CD8-positive, alpha-beta memory T cell (primary cell): ENCODE measurements around the gene VPS26A. TPM values are rescaled to one million over a fixed set of nuclear protein-coding genes. Genes with fewer than 3 reads are reported as not detected.

Experiments used
- CTCF ChIA-PET: fragments of 350-600 bp; sonication (Branson Sonifier 250); formaldehyde crosslinking; loops from one replicate; lab custom pipeline; 2021; ENCODE audit warnings: antibody characterized with exemption; lab: Charles Lee
- POLR2A ChIA-PET: fragments of 350-600 bp; sonication (Branson Sonifier 250); formaldehyde crosslinking; loops from one replicate; lab custom pipeline; 2021; ENCODE audit warnings: antibody characterized with exemption; lab: Charles Lee
- DNase-seq, 5 donors: peaks; one replicate each; pipeline versions ENCODE4 v3.0.0 to v3.0.0-alpha.2; 2020 to 2022; ENCODE audit warnings: mixed read lengths in 1 of 5
- H3K27ac ChIP-seq: one replicate; pipeline ENCODE4 v1.7.0; 2013; ENCODE audit warnings: low read depth, mild to moderate bottlenecking, low read length, moderate library complexity
- H3K27me3 ChIP-seq: 2 replicates; pipeline ENCODE4 v1.7.0; 2013; ENCODE audit warnings: low read length, mild to moderate bottlenecking; ENCODE audit not compliant: insufficient read depth, poor library complexity, severe bottlenecking
- H3K36me3 ChIP-seq: 2 replicates; pipeline ENCODE4 v1.7.0; 2013; ENCODE audit warnings: mild to moderate bottlenecking, low read length, moderate library complexity; ENCODE audit not compliant: insufficient read depth
- H3K4me1 ChIP-seq: 2 replicates; pipeline ENCODE4 v1.7.0; 2013; ENCODE audit warnings: mild to moderate bottlenecking, low read length, moderate library complexity; ENCODE audit not compliant: insufficient read depth
- H3K4me3 ChIP-seq: 2 replicates; pipeline ENCODE4 v1.7.0; 2013; ENCODE audit warnings: mild to moderate bottlenecking, low read length
- H3K9me3 ChIP-seq: 2 replicates; pipeline ENCODE4 v1.7.0; 2013; ENCODE audit warnings: mild to moderate bottlenecking, low read length
- H3K27ac Mint-ChIP-seq, 8 donors: one replicate each; pipeline ENCODE4 v1.8.0; 2020 to 2021; ENCODE audit warnings: mixed read lengths in 8 of 8, mild to moderate bottlenecking in 6 of 8, inconsistent platforms in 3 of 8, moderate library complexity in 3 of 8
- H3K27me3 Mint-ChIP-seq, 2 donors: one replicate each; pipeline ENCODE4 v1.8.0; 2020 to 2021; ENCODE audit warnings: mixed read lengths in 2 of 2, mild to moderate bottlenecking in 1 of 2, moderate library complexity in 1 of 2
- H3K36me3 Mint-ChIP-seq, 3 donors: one replicate each; pipeline ENCODE4 v1.8.0; 2020 to 2021; ENCODE audit warnings: mixed read lengths in 3 of 3, inconsistent platforms in 1 of 3, mild to moderate bottlenecking in 1 of 3
- H3K4me1 Mint-ChIP-seq, 3 donors: one replicate each; pipeline ENCODE4 v1.8.0; 2020 to 2021; ENCODE audit warnings: mixed read lengths in 3 of 3, inconsistent platforms in 1 of 3, mild to moderate bottlenecking in 1 of 3
- H3K4me3 Mint-ChIP-seq, 7 donors: one replicate each; pipeline ENCODE4 v1.8.0; 2020 to 2021; ENCODE audit warnings: mixed read lengths in 7 of 7, mild to moderate bottlenecking in 6 of 7, moderate library complexity in 4 of 7, inconsistent platforms in 2 of 7
- H3K9me3 Mint-ChIP-seq, 5 donors: one replicate each; pipeline ENCODE4 v1.8.0; 2020 to 2022; ENCODE audit warnings: mixed read lengths in 5 of 5, mild to moderate bottlenecking in 3 of 5, moderate library complexity in 2 of 5, inconsistent platforms in 1 of 5
- polyA plus RNA-seq: library from polyadenylated mRNA; unstranded; fragments of 300-500 nt; fragmentation: Illumina TruSeq; gene quantifications from one replicate; pipeline ENCODE4 v1.2.3, GENCODE V29; 2021
- total RNA-seq, 2 experiments: library from RNA; stranded (reverse); gene quantifications; one replicate each; pipeline ENCODE4 v1.2.3, GENCODE V29; 2021

VPS26A gene
- total and polyA plus RNA-seq, 3 experiments from 2014 or later = 38.6 to 46.7 (median 44.8) TPM

DNA sequence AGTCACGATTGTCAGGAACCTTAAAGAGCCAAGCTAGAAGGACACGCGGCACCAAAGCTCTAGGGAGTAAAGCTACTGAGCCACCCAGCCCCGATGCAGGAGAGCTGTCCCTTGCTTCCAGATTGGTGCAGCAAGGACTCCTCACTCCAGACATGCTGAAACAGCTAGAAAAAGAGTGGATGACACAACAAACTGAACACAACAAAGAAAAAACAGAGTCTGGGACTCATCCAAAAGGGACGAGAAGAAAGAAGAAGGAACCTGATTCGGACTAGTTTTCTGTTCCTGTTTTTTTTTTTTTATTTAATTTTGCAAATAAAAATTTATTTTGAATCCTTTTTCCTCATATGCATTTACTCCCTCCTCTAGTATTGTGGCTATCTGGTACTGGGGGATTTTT is 84.8 kb downstream of the VPS26A start:
- no peak for DNase-seq
- H3K4me3 ChIP-seq = no peak overlapping the region
- H3K27me3 ChIP-seq = no peaks in the 10 kb centered on the region
- Mint-ChIP-seq H3K4me3 (no peak overlapping the region), H3K27ac (peak overlapping the region in 4 of 8 donors; percentile 27 to 62 (median 46)), H3K36me3 (peaks cover 26 to 49% (median 30%) of the 10 kb centered on the region in 3 donors), H3K27me3 (no peaks in the 10 kb centered on the region), H3K4me1 (peaks cover 24 to 27% (median 27%) of the 10 kb centered on the region in 3 donors), H3K9me3 (no peaks in the 10 kb centered on the region)
- H3K9me3 ChIP-seq = no peaks in the 10 kb centered on the region
- ChIA-PET CTCF (no interaction called here), POLR2A (no interaction called here)
- peaks cover 24% of the 10 kb centered on the region for H3K36me3 ChIP-seq
- H3K27ac ChIP-seq = no peak overlapping the region
- peaks cover 12% of the 10 kb centered on the region for H3K4me1 ChIP-seq

DNA sequence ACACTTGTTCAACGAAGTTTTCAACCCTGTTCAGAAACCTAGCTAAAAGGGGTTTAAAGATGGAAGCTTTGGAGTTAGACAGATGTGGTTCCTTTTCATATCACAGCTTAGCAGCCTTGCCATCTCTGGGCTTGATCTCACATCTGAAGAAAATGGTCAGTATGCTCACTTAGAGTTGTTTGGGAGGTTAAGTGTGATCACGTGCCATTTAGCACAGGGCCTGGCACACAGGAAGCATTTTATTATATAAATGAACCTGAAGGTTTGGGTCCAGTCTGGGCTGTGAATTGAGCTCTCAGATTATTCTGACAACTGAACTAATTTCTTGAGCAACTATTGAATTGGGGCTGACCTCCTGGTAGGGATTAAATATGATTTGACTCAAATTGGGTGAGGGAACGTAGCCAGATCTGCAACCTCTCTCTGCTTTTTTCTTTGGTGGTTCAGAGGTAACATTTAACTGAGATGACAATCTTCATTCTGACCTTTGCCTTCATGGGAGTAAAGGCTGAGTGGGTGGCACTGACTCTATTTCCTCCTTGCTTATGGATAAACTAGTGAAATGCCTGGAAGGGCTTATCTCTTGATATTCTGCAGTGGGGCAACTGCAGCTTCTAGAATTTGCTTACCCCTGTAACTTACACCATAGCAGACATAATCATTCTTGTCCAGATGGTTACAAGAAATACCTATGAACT is 86.0 kb downstream of the VPS26A start:
- peaks cover 0 to 6% (median 0%) of the 10 kb centered on the region in 5 donors for H3K9me3 Mint-ChIP-seq
- no peak overlapping the region for H3K4me3 ChIP-seq
- H3K4me3 Mint-ChIP-seq = no peak overlapping the region
- H3K27ac Mint-ChIP-seq = peak overlapping the region in 3 of 8 donors; percentile 17 to 38 (median 22)
- ChIA-PET CTCF (no interaction called here), POLR2A (interaction anchor here (0.6 kb wide), 1 partner anchor 24 kb away, joined by 4 read pairs; no protein-coding TSS in a partner anchor)
- peaks cover 24 to 29% (median 27%) of the 10 kb centered on the region in 3 donors for H3K4me1 Mint-ChIP-seq
- H3K36me3 ChIP-seq = peaks cover 24% of the 10 kb centered on the region
- H3K27me3 ChIP-seq = no peaks in the 10 kb centered on the region
- H3K27me3 Mint-ChIP-seq = no peaks in the 10 kb centered on the region
- H3K36me3 Mint-ChIP-seq = peaks cover 26 to 45% (median 38%) of the 10 kb centered on the region in 3 donors
- no peak overlapping the region for H3K27ac ChIP-seq
- H3K9me3 ChIP-seq = no peaks in the 10 kb centered on the region
- H3K4me1 ChIP-seq = peaks cover 13% of the 10 kb centered on the region
- DNase-seq = no peak

DNA sequence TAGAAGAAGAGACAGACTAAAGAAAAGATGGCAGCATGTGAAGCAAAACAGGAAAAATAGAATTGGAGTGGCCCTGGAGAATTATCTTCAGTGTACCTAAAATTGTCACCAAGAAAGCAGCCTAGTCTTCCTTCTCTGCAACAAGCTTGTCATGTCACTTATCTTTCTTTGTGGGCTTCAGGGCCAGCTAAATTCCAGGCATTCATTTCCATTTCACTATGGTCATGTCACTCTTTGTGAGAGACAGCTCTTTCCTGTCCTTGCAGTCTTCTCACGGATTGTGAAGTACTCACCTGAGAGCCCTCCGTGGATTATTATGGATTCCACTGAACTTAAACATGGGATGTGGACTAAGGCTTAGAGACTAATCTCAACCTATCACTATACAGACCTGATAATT is 87.1 kb downstream of the VPS26A start:
- Histone ChIP-seq H3K4me1 (peaks cover 21% of the 10 kb centered on the region), H3K27ac (peak overlapping the region; percentile 8), H3K27me3 (no peaks in the 10 kb centered on the region), H3K9me3 (no peaks in the 10 kb centered on the region), H3K36me3 (peaks cover 20% of the 10 kb centered on the region), H3K4me3 (no peak overlapping the region)
- DNase-seq = no peak
- Mint-ChIP-seq H3K4me1 (peaks cover 27 to 32% (median 32%) of the 10 kb centered on the region in 3 donors), H3K36me3 (peaks cover 25 to 39% (median 36%) of the 10 kb centered on the region in 3 donors), H3K9me3 (peaks cover 0 to 6% (median 2%) of the 10 kb centered on the region in 5 donors), H3K27me3 (no peaks in the 10 kb centered on the region), H3K4me3 (no peak overlapping the region), H3K27ac (peak overlapping the region in 2 of 8 donors; percentile 12 to 26)
- POLR2A ChIA-PET = no interaction called here
- CTCF ChIA-PET = no interaction called here

DNA sequence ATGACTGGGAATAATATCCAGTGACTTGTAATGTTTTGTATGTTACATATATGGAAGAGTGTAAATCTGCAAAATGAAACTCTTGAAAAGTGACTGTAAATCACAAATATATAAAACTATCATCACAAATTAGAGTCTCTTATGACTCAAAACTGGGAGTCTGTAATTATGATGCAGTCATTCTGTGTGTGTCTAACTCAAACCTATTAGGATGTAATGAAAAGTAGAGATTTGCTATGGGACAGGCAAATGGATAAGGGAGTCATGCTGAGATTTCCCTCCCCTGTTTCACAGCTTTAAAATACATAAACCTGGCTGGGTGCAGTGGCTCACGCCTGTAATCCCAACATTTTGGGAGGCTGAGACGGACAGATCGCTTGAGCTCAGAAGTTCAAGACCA is 87.5 kb downstream of the VPS26A start:
- no peak overlapping the region for H3K27ac ChIP-seq
- H3K9me3 Mint-ChIP-seq = peaks cover 0 to 6% (median 2%) of the 10 kb centered on the region in 5 donors
- H3K4me3 ChIP-seq = no peak overlapping the region
- peak overlapping the region in 2 of 8 donors; percentile 2 to 10 for H3K27ac Mint-ChIP-seq
- ChIA-PET POLR2A (interaction anchor here (0.6 kb wide), 1 partner anchor 31 kb away, joined by 3 read pairs; no protein-coding TSS in a partner anchor), CTCF (interaction anchor here (0.8 to 1.0 kb wide), 3 partner anchors 8 to 85 kb away, joined by 3 read pairs; no protein-coding TSS in a partner anchor)
- H3K4me3 Mint-ChIP-seq = no peak overlapping the region
- H3K27me3 Mint-ChIP-seq = no peaks in the 10 kb centered on the region
- no peaks in the 10 kb centered on the region for H3K9me3 ChIP-seq
- peaks cover 23 to 32% (median 27%) of the 10 kb centered on the region in 3 donors for H3K4me1 Mint-ChIP-seq
- H3K36me3 Mint-ChIP-seq = peaks cover 20 to 34% (median 32%) of the 10 kb centered on the region in 3 donors
- H3K27me3 ChIP-seq = no peaks in the 10 kb centered on the region
- H3K4me1 ChIP-seq = peaks cover 24% of the 10 kb centered on the region
- H3K36me3 ChIP-seq = peaks cover 20% of the 10 kb centered on the region
- no peak for DNase-seq

DNA sequence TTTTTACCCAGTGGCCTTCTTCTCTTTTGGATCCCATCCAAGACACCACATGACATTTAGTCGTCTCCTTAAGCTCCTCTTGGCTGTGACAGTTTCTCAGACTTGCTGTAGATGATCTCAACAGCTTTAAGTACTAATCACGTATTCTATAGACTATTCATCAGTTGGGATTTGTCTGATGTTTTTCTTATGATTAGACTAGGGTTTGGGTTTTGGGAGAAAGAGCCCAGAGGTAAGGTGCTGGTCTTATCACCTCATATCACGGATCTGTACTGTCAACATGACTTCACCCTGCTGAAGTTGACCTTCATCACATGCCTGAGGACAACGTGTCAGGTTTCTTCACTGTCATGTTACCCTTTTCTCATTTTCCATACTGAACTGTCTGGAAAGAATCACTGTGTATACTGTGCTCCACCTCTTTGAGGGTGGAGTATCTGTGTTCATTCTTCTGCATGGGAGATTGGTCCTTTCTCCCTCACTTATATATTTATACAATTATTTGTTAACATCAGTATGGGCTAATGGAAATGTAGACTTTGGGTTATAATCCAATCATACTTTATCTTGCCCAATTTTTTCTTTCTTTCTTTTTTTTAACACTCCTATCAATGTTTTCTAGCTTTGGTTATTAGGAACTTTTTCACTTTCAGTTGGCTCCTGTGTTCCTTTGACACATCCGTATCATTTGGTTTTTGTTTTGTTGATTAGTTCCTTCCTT is 89.8 kb downstream of the VPS26A start:
- Histone ChIP-seq H3K9me3 (no peaks in the 10 kb centered on the region), H3K27me3 (no peaks in the 10 kb centered on the region), H3K27ac (no peak overlapping the region), H3K36me3 (peaks cover under 1% of the 10 kb centered on the region), H3K4me3 (no peak overlapping the region), H3K4me1 (peaks cover 24% of the 10 kb centered on the region)
- Mint-ChIP-seq H3K9me3 (peaks cover 0 to 6% (median 2%) of the 10 kb centered on the region in 5 donors), H3K4me1 (peaks cover 18 to 36% (median 27%) of the 10 kb centered on the region in 3 donors), H3K4me3 (peak overlapping the region in 1 of 7 donors; percentile 43), H3K36me3 (peaks cover 6 to 21% (median 11%) of the 10 kb centered on the region in 3 donors), H3K27ac (no peak overlapping the region), H3K27me3 (no peaks in the 10 kb centered on the region)
- DNase-seq = no peak
- ChIA-PET POLR2A (no interaction called here), CTCF (interaction anchor here (0.5 to 1.1 kb wide), 3 partner anchors 9 to 17 kb away, joined by 3 read pairs; no protein-coding TSS in a partner anchor)

DNA sequence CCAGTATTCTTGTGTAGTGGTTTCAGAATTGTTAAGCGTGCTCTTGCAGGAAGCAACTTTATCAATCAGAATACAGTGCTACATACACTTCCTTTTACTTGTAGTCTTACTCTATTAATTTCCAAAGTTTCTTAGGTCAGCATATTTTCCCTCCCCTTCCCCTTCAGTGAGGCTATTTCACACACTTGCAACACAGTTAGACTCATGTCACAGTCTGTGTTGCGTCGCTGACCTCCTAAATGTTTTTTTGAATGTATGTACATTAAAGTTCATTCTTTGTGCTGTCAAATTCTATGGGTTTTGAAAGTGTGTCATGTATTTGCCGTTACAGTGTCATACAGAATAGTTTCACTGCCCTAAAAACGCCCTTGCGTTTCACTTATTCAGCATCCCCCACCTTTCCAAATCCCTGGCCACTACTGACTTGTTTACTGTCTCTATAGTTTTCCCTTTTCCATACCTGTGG is 90.7 kb downstream of the VPS26A start:
- CTCF ChIA-PET = interaction anchor here (0.6 to 2.1 kb wide), 5 partner anchors 8 to 105 kb away, joined by 3 to 8 read pairs (median 3); no protein-coding TSS in a partner anchor
- peaks cover 0 to 6% (median 2%) of the 10 kb centered on the region in 5 donors for H3K9me3 Mint-ChIP-seq

DNA sequence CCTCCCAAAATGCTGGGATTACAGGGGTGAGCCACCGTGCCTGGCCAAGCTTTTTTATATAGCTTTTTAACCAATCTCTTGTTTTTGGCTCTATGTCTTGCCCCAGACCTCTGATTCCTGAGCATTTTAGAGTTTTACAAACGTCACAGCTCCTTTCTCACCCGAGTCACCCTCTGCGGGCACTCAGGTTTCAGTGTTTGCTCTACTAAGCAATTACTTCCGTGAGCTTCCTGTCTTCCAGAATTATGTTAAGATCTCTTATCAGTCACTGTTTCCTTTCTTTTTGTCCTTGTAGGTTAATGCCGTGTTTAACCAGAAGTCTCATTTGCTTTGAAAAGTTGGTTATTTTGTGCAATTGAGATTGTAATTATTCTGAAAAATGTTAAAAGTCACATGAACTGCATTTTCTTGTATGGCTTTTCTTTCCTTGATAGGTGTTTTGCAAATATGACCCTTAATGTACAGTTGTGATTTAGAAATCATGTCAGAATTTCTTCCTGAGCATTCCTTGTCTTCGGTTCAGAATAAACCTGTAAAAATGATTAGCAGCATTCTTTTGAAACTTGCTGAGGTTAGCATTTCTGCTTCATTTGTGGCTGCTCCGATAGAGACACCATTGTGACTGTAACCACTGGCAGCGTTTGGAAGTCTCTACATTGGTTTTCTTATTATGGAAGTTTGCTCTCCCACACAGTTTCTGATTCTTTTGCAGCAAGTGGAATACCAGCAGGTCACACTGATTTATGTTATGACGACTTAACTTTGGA is 91.6 kb downstream of the VPS26A start:
- peaks cover 24% of the 10 kb centered on the region for H3K4me1 ChIP-seq
- peaks cover 0 to 6% (median 2%) of the 10 kb centered on the region in 5 donors for H3K9me3 Mint-ChIP-seq
- ChIA-PET CTCF (interaction anchor here (0.6 to 2.1 kb wide), 4 partner anchors 9 to 104 kb away, joined by 3 to 8 read pairs (median 4); no protein-coding TSS in a partner anchor), POLR2A (interaction anchor here (1.1 kb wide), 1 partner anchor 10 kb away, joined by 4 read pairs; no protein-coding TSS in a partner anchor)
- peaks cover 19 to 38% (median 27%) of the 10 kb centered on the region in 3 donors for H3K4me1 Mint-ChIP-seq
- H3K27me3 Mint-ChIP-seq = no peaks in the 10 kb centered on the region
- H3K27ac Mint-ChIP-seq = peak overlapping the region in 7 of 8 donors; percentile 18 to 87 (median 80)
- H3K4me3 Mint-ChIP-seq = peak overlapping the region in 6 of 7 donors; percentile 41 to 73 (median 57)
- no peaks in the 10 kb centered on the region for H3K27me3 ChIP-seq
- no peaks in the 10 kb centered on the region for H3K9me3 ChIP-seq
- H3K36me3 Mint-ChIP-seq = peaks cover 0 to 14% (median 0%) of the 10 kb centered on the region in 3 donors
- peak in 1 of 5 donors; percentile 26 for DNase-seq
- no peak overlapping the region for H3K4me3 ChIP-seq
- H3K36me3 ChIP-seq = no peaks in the 10 kb centered on the region
- H3K27ac ChIP-seq = peak overlapping the region; percentile 5

More for the DNA sequence above, 90.7 kb downstream of the VPS26A start:
- H3K36me3 Mint-ChIP-seq = peaks cover 2 to 14% (median 4%) of the 10 kb centered on the region in 3 donors
- H3K27ac ChIP-seq = no peak overlapping the region
- no peaks in the 10 kb centered on the region for H3K27me3 ChIP-seq
- POLR2A ChIA-PET = interaction anchor here (1.1 kb wide), 1 partner anchor 9 kb away, joined by 4 read pairs; no protein-coding TSS in a partner anchor
- H3K27me3 Mint-ChIP-seq = no peaks in the 10 kb centered on the region
- H3K36me3 ChIP-seq = no peaks in the 10 kb centered on the region
- H3K4me3 Mint-ChIP-seq = peak overlapping the region in 2 of 7 donors; percentile 40 to 43
- peaks cover 24% of the 10 kb centered on the region for H3K4me1 ChIP-seq
- peaks cover 18 to 36% (median 27%) of the 10 kb centered on the region in 3 donors for H3K4me1 Mint-ChIP-seq
- H3K27ac Mint-ChIP-seq = peak overlapping the region in 2 of 8 donors; percentile 63 to 73
- no peaks in the 10 kb centered on the region for H3K9me3 ChIP-seq
- DNase-seq = no peak
- H3K4me3 ChIP-seq = no peak overlapping the region
